Glomerular visceral epithelial cell (primary cell): ENCODE data around the gene SFT2D3.

Experiments
- DNase-seq: peaks from one replicate; pipeline ENCODE4 v3.0.0-alpha.2; 2016; ENCODE audit errors: extremely low spot score

SFT2D3 gene, protein sequence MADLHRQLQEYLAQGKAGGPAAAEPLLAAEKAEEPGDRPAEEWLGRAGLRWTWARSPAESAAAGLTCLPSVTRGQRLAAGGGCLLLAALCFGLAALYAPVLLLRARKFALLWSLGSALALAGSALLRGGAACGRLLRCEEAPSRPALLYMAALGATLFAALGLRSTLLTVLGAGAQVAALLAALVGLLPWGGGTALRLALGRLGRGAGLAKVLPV

DNA sequence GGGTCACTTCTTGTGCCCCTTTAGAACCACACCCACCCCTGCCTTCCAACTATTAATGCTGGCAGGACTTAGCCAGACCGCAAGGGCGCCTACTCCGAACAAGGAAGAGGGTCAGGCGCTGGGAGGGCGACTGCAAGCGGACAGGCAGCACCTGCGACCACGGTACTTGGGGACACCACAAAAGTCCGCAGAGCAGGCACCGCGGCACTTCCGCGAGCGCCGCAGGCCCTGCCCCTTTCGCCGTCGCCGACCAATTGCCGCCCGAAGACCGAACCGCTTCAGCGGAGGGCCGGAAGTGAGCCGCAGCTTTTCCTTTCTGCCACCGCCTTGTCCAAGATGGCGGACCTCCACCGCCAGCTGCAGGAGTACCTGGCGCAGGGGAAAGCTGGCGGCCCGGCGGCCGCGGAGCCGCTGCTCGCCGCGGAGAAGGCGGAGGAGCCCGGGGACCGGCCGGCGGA lies at the start of gene SFT2D3:
Gene SFT2D3, plus strand, starts transcription at position 305 of the 458 bp plus-strand sequence. Its CDS starts 32 bp downstream, at position 337.
- DNase-seq = peak; percentile 94

DNA sequence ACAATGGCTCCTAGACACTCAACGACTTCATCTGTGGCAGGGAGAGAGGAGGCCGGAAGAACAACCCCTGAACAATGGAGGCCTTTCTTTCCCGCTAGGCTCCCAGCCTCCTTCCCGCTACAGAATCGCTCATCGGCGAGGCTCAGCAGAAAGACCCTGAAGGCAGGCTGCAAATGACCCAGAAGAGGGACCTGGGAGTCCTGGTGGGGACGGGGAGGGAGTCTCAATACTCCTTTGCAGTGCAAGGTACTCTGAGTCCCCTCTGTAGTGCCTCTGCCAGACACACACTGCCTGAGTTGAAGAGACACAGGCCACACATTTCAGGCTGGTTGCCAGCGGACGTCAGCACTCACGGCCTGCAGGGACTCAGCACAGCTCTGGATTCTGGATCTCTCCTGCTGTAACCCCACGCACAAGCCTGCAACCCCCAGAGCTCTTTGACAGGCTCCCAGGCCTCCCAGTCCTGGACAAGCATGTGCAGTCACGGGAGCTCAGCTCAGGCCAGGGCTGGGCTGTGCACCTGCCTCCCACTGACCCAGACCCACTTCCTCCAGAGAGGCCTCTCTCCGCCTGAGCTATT lies 49.2 kb upstream of the SFT2D3 start:
- no peak for DNase-seq

GRCh38 chr2:127652786-127653357 lies 48.4 kb upstream of the SFT2D3 start:
- DNase-seq = no peak

DNA sequence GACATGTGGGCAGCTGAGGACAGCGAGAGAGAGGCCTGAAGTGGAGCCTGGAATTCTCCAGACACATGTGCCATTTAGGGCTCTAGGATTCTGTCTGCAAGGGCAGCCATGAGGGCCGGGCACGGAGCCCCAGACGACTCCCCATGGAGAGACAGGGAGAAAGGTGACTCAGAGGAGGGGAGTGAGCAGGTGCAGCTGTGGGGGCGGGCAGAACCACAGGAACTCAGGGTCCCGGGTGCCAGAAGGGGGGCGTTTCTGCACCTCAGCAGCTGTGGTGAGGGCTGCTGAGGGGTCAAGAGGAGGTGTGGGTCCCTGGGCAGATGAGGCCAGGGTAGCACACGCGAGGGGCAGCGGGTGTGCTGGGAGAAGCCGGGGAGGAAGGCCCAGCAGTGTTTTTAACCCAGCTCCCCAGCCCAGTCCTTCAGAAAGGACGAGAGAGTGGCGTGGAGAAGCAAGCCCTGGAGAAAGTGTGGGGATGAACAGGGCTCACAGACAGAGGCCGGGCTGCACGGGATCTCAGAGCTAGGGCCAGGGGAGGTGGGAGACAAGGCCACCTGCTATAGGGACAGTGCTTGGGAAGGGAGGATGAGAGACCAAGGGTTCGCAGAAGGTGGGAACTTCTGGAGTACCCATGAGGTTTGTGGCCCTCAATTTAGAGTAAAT lies 47.7 kb upstream of the SFT2D3 start:
- DNase-seq = no peak

GRCh38 chr2:127654084-127654837 lies 47.0 kb upstream of the SFT2D3 start:
- DNase-seq = no peak

GRCh38 chr2:127654838-127655175 lies 46.5 kb upstream of the SFT2D3 start:
- DNase-seq = no peak

DNA sequence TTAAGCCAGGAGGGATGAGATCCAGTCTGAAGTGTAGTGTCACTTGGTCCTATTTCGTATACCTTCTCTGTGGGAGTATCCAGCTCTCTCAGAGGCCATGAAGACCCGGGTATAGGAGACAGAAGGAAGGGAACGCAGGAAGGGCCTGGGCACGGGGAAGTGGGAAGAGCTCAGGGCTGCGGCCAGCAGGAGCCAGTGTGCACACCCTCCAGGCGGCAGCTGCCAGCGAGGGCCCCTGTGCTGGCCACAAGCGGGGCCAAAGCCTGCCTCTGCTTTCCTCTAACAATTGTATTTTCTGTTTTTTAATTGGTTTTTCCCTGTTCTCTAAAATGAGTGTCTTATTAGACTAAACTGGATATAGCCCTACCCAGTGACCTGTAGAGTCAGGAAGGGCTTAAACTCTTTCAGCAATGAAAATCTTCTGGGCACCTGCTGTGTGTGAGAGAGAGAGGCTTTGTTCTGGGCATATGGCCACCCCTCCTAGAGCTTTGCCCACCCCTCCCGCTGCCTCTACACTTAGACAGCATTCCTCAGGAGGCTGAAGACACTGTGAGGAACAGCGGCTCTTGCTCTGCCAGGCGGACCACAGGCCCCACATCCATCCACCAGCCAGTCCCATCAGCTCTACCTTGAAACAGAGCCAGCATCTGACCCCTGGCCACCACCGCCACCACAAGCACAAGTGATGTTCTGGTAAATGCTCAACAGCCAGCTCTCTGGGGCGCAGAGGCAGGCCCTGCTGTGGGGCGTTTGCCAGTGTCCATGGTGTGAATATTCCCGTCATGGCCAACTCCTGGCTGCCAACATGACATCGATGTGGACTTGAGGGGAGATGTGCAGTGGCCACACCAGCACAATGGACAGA lies 45.9 kb upstream of the SFT2D3 start:
- DNase-seq = no peak

DNA sequence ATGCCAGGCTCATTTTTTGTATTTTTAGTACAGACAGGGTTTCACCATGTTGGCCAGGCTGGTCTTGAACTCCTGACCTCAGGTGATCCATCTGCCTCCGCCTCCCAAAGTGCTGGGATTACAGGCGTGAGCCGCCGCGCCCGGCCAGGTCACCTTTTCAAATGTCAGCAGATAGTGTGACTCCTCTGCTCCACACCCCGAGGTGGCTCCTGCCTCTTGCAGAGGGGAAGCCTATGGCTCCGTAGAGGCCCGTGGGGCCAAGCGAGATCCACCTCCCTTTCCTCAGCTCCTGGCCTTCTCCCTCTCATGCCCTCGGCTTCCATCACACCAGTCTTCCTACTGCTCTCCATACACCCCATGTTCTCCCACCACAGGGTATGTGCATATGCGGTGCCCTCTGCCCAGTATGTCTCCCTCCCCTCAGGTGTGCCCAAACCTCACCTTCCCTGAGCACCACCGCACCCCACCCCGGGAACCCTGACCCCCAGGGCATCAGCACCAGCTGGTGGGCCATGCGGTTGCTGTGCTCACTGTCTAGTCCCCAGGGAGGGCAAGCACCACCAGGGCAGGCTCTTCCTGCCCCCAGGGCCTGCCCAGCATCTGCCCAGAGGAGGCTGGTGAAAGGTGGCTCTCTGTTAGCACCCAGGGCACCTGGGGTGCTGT lies 44.6 kb upstream of the SFT2D3 start:
- no peak for DNase-seq

DNA sequence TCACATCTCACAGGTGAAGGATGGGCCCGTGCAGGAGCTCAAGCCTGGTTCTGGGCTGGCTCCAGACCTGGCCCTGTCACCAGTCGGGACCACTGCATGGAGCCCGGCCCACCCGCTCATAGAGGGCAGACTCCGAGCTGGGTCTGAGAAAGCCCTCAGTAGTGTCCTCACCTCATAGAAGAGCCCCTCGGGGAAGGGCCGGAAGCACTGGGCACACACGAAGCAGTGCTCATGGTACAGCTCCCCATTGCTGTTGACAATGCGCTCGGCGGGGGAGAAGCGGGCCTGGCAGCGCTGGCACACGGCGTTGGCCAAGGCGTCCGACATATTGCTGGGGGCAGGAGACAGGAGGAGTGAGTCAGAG lies 44.1 kb upstream of the SFT2D3 start:
- DNase-seq = no peak

DNA sequence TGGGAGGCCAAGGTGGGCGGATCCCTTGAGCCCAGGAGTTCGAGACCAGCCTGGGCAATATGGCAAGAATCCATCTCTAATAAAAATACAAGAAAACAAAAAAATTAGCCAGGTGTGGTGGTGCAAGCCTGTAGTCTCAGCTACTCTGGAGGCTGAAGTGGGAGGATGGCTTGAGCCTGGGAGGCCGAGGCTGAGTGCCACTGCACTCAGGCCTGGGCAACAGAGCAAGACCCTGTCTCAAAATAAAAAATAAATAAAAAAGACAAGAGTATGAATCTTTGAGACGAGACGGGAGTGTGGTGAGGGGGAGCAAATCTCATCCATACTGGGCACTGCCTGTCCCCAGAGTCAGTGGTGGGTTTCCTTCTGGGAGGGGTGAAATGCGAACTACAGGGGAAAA lies 43.2 kb upstream of the SFT2D3 start:
- DNase-seq = no peak

DNA sequence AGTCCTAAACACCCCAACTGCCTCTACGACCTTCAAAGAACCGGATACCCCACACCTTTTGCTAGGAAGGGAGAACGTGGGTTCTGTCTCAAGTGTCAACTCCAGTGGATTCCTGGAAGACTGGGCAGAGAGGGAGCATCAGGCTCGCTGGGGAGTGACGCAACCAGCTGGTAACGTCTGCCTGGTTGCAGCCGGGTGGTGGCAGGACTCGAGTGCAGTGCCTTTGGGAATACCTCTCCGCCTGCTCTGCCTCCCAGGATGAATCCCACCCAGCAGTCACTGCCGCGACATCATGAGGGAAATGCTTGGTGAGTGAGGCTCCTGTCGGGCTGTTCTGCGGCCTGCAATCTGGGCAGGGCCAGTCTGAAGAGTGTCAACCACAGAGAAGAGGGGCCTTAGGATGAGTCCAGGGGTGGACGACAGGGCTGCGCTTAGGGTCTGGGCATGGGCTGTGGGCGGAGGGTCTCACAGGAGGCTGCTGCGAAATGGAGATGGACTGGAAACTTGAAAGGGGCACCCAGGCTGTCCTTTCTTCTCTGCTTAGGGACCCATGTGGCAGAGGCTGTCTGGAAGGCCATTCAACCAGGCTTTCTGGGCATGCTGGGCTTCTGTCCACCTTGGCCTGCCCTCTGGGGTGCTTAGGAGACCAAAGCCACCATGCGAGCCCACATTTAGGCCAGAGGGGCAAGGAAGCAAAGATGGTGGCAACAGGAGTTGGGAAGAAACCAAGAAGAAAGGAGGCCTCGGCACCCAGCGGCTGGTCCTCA lies 42.5 kb upstream of the SFT2D3 start:
- DNase-seq = no peak

DNA sequence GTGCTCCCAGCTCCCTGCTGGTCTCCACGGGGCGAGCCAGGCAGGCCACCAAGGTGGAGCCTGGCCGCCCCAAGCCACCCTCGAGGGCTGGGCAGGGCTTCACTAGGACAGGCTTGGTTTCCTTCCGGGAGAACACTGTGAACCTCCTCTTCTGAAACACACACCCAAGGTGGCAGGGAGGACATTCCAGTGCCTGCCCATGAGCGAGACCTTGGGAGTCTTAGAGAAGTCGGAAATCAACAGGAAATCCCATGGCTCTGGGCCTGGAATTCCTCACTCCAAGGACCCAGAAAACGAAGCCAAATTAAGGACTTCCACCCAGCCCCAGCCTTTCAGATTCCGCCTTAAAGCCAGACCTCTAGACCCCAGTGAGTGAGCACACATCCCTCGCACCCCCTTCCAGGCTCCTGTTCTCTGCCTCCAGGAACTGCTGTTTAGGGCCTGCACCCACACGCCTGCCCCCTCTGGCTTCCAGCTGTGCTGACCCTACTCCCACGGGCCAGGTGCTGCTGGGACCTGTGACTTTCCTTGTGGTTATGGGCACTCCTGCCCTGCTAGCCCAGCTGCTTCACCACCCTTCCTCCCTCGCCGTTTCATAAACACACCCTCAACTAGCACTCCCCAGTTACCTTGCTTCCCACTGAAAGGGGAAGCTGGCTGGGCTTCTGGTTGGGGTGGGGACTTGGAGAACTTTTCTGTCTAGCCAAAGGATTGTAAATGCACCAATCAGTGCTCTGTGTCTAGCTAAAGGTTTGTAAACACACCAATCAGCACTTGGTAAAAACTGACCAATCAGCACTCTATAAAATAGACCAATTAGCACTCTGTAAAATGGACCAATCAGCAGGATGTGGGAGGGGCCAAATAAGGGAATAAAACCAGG lies 41.6 kb upstream of the SFT2D3 start:
- no peak for DNase-seq

DNA sequence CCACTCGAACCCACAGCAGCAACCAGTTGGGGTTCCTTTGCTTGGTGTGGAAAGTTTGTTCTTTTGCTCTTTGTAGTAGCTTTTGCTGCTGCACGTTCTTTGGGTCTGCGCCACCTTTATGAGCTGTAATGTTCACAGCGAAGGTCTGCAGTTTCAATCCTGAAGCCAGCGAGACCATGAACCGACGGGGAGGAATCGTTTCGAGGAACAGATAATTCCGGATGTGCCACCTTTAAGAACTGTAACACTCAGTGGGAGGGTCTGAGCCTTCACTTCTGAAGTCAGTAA lies 41.1 kb upstream of the SFT2D3 start:
- DNase-seq = no peak

- DNase-seq = no peak
These were observed 40.1 kb upstream of the SFT2D3 start for GRCh38 chr2:127661072-127661649.

GRCh38 chr2:127661949-127662510 lies 39.3 kb upstream of the SFT2D3 start:
- no peak for DNase-seq

DNA sequence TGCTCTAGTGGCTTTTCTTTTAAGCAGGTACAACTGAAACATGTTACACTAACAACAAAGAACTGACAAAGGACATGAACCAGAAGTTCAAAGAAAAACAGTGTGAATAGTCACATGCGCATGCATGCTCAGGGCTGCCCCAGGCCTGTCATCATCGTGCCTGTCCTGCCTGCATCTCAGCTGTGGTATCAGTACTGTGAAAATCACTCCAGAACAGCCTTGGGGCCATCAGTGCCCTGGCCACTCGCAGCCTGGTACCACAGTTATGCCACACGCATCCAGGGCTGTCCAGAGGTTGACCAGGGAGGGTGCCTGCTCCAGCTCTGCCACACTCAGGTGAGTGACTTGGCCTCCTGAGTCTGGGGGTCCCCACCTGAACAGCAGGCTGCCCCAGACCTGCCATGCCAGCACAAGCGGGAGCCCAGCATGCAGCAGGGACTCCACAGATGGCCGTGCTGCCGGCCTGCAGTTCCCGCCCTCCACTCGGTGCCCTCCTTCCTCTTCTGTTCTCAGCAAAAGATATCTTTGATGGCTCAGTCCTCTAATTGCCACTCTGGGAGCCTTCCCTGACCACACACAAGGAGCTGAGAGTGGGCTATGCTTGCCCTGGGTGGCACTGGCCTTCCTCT lies 38.2 kb upstream of the SFT2D3 start:
- no peak for DNase-seq

GRCh38 chr2:127663566-127664064 lies 37.7 kb upstream of the SFT2D3 start:
- no peak for DNase-seq
